ENCODE results near the gene IGLL1.

The IGLL1 gene

DNA sequence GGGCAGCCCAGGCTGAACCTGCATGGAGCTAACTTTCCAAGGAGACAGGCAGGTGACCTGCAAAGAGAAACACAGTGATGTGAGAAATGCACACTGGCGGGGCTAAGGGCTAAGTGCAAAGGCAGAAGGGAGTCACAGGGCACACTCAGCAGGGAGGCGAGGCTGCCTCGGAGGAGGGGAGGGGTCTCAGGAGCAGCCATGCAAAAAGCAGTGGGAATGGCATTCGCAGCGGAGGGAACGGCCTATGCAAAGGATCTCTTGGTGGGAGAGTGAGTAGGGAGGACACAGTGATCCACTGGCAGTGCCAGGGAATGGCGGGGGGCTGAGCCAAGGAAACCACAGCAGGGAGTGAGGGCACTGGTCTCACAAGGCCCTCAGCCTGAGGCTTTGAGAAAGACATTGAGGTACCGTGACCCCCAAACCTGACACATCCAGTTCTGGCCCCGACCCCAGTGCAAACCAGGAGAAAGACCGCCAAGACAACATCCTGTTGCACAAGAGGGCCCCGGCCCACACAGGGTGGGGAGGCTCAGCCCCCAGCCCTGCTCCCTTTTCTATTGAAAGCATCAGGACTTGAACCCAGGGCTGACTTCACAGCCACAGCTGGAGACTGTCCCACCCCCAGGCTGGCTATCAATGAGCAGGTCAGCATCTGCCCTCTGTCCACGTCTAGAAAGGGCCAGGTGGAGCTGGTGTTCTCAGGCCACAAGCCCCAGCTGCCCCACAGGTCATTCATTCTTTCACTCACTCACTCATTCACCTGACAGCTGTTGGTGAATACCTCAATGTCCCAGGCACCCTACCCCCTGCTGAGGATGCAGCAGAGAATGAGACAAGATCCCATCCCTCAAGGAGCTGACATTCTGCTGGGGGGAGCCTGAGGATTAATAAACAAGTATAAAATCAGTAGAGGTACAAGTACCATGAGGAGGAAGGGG, 50.7 kb downstream of the IGLL1 start:
- H3K27ac Mint-ChIP-seq = peak overlapping the region; percentile 33
- H3K4me3 Mint-ChIP-seq = no peak overlapping the region
- H3K27me3 Mint-ChIP-seq = peaks cover 52% of the 10 kb centered on the region
- H3K36me3 Mint-ChIP-seq (ENCODE audit: low read depth) = no peaks in the 10 kb centered on the region
- no peaks in the 10 kb centered on the region for H3K9me3 Mint-ChIP-seq
- peaks cover 20% of the 10 kb centered on the region for H3K4me1 Mint-ChIP-seq (ENCODE audit: low read depth)
- intact Hi-C loops (cut with micrococcal nuclease) = no loop called here

DNA sequence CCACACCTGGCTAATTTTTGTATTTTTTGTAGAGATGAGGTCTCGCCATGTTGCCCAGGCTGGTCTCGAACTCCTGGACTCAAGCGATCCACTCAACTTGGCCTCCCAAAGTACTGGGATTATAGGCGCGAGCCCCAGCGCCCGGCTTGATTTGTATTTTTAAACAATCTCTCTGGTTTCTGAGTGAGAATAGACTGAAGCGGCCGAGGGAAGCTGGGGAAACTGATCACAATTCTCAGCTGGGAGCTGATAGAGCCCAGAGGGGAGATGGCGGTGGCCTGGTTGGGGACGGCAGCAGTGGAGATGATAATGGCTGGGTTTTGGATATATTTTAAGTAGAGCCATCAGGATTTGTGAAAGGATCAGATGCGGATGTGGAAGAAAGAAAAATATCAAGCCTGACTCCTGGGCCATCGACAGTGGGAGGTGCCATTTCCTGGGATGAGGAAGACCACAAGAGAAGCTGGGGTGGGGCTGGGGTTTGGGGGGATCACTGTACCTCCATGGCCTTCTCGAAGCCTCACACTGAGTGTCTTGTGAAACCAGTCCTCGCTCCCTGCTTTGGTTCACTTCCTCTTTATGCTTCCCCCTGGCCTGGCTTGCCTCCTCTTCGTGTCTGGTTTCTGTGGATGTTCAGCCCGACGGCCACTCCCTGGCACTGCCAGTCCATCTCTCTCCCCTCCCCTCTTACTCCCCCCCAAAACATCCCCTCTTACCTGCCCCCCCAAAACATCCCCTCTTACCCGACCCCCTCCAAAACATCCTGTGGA, 51.9 kb downstream of the IGLL1 start:
- no peak overlapping the region for H3K4me3 Mint-ChIP-seq
- H3K27me3 Mint-ChIP-seq = peaks cover 55% of the 10 kb centered on the region
- H3K27ac Mint-ChIP-seq = peak overlapping the region; percentile 47
- H3K4me1 Mint-ChIP-seq (ENCODE audit: low read depth) = peaks cover 20% of the 10 kb centered on the region
- no peaks in the 10 kb centered on the region for H3K9me3 Mint-ChIP-seq
- intact Hi-C loops (cut with micrococcal nuclease) = no loop called here
- H3K36me3 Mint-ChIP-seq (ENCODE audit: low read depth) = no peaks in the 10 kb centered on the region

DNA sequence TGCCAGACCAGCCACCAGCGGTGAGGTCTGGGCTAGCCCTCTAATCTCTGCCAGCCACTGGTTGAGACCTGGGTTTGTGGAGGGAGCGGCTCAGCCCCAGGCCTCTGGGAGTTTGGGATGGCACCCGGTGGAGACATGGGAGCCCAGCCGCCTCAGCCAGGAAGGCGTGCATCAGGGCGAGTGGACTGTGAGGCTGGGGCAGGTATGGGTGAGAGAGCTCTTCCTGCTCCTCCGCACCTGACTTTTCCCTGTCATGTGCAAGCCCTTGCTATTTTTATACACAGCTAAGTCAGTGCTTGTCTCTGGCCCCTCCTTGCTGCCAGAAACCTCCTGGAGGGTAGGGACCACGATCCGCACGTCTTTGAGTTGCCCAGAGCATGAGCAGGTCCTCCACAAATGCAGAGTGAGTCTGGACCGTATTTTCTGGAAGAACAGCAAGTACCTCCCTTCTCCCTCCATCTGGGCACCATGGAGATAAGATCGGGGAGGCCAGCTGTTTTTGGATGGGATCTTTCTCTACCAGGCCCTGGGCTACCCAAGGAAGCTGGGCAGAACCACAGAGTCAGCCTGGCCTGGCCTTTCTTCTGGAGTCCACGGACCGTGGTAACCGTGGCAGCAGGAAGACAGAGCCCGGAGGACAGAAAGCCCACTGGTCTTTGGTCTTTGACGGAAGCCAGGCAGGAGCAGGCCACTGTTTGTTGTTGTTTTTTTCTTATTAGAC, 53.3 kb downstream of the IGLL1 start:
- Mint-ChIP-seq H3K4me1 (ENCODE audit: low read depth) (peaks cover 20% of the 10 kb centered on the region), H3K27ac (no peak overlapping the region), H3K9me3 (no peaks in the 10 kb centered on the region), H3K4me3 (no peak overlapping the region), H3K36me3 (ENCODE audit: low read depth) (no peaks in the 10 kb centered on the region), H3K27me3 (peaks cover 59% of the 10 kb centered on the region)
- intact Hi-C loops (cut with micrococcal nuclease) = no loop called here

DNA sequence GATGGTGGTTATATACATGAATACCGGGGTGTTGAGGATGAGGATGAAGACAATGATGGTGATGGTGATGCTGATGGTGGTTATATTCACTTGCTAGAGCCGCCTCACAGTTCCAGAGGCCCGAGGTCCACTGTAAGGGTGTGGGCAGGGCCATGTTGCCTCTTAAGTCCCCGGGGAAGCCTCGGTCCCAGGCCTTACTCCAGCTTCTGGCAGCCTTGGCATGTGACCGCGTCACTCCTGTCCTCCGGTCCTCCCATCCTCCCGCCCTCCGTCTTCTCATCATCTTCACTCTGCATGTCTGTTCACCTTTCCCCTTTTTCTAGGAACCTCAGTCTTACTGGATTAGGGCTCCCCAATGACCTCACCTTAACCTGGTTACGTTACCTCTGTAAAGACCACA, 54.6 kb downstream of the IGLL1 start:
- intact Hi-C loops (cut with micrococcal nuclease) = no loop called here
- H3K9me3 Mint-ChIP-seq = no peaks in the 10 kb centered on the region
- no peak overlapping the region for H3K27ac Mint-ChIP-seq
- no peaks in the 10 kb centered on the region for H3K36me3 Mint-ChIP-seq (ENCODE audit: low read depth)
- no peak overlapping the region for H3K4me3 Mint-ChIP-seq
- H3K4me1 Mint-ChIP-seq (ENCODE audit: low read depth) = peaks cover 25% of the 10 kb centered on the region
- H3K27me3 Mint-ChIP-seq = peaks cover 65% of the 10 kb centered on the region

DNA sequence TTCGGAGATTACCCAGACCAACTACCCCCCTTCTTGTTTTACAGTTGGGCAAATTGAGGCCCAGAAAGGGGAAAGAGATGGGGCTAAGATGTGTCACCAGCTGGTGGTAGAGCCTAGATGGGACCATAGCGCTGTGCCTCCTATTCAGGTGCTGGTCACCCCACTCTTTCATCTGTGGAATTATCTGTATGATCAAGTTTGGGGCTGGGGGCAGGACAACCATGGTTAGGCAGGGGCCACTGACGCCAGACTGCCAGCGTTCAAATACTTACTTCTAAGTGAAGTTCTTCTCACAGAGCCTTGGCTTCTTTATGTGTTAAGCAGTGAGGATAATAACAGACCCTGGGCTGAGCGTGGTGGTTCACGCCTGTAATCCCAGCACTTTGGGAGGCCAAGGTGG, 55.9 kb downstream of the IGLL1 start:
- Mint-ChIP-seq H3K4me3 (no peak overlapping the region), H3K36me3 (ENCODE audit: low read depth) (no peaks in the 10 kb centered on the region), H3K27me3 (peaks cover 66% of the 10 kb centered on the region), H3K4me1 (ENCODE audit: low read depth) (peaks cover 24% of the 10 kb centered on the region), H3K9me3 (no peaks in the 10 kb centered on the region), H3K27ac (no peak overlapping the region)
- intact Hi-C loops (cut with micrococcal nuclease) = no loop called here

DNA sequence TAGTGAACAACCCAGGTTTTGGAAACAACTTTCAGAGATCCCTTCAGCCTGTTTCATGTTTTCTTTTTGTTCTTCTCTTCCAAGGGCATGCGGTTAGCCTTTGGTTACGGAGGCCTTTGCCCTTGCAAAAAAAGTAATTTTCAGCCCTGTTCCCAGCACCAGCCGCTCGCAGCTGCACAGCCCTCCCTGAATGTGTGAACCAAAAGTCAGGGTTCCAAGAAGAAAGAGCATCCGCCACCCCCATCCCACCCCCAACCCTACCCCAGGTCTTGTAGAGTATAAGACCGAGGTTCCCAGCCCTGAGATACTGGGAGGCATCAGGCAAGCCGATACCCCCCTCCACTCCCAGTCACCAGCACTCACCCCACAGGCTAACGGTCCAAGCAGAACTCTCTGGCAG, 56.4 kb downstream of the IGLL1 start:
- H3K27me3 Mint-ChIP-seq = peaks cover 65% of the 10 kb centered on the region
- intact Hi-C loops (cut with micrococcal nuclease) = no loop called here
- H3K4me1 Mint-ChIP-seq (ENCODE audit: low read depth) = peaks cover 19% of the 10 kb centered on the region
- H3K36me3 Mint-ChIP-seq (ENCODE audit: low read depth) = no peaks in the 10 kb centered on the region
- no peaks in the 10 kb centered on the region for H3K9me3 Mint-ChIP-seq
- H3K4me3 Mint-ChIP-seq = no peak overlapping the region
- H3K27ac Mint-ChIP-seq = no peak overlapping the region
